NCI-H82 treated with DMSO at 0.1 percent for 48 hours (cell line): ENCODE data around the gene RANBP3.
A peak's percentile ranks its signal among the peaks of the same experiment; 100 is the strongest.
"Not testable (repeated sequence)": the region's sequence is repeated elsewhere in the genome, so short reads cannot be mapped to it uniquely, and the experiment has no call there.

Experiments
- DNase-seq: peaks from one replicate; lab custom pipeline; 2025; ENCODE audit not compliant: unreplicated experiment; lab: John Stamatoyannopoulos, UW

Gene RANBP3

GRCh38 chr19:5977785-5978605 lies at the start of gene RANBP3:
RANBP3 (minus strand) TSS chr19:5978140; CDS start chr19:5978082, 58 bp downstream.
- peak; percentile 95 for DNase-seq

- no peak for DNase-seq
Observed at GRCh38 chr19:6026390-6027227, 48.7 kb upstream of the RANBP3 start.

DNA sequence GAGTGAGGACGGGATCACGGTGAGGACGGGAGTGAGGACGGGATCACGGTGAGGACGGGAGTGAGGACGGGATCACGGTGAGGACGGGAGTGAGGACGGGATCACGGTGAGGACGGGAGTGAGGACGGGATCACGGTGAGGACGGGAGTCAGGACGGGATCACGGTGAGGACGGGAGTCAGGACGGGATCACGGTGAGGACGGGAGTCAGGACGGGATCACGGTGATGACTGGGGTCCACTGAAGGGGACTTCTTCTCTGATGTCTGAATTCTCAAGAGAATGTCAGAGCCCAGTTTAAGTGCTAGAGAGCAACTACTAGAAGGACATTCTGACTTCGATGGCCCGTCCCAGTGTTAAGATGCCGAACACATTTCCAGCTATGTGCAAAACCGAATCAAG lies 46.8 kb upstream of the RANBP3 start:
- not testable (repeated sequence) for DNase-seq

DNA sequence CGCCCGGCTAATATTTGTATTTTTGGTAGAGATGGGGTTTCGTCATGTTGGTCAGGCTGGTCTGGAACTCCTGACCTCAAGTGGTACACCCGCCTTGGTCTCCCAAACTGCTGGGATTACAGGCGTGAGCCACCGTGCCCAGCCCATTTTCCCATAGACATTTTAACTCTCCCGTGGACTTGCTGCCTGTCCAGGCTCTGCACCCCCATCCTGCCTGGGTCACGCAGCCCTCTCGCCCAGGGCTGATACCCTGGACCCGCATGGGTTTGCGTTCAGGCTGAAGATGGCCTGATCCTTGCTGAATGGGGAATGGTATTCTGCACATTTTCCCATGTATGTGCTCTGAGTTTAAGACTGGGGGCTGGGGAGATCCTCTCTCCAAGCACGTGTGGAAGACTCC lies 46.0 kb upstream of the RANBP3 start:
- no peak for DNase-seq

- no peak for DNase-seq
Observed at GRCh38 chr19:6023085-6023682, 45.2 kb upstream of the RANBP3 start.

DNA sequence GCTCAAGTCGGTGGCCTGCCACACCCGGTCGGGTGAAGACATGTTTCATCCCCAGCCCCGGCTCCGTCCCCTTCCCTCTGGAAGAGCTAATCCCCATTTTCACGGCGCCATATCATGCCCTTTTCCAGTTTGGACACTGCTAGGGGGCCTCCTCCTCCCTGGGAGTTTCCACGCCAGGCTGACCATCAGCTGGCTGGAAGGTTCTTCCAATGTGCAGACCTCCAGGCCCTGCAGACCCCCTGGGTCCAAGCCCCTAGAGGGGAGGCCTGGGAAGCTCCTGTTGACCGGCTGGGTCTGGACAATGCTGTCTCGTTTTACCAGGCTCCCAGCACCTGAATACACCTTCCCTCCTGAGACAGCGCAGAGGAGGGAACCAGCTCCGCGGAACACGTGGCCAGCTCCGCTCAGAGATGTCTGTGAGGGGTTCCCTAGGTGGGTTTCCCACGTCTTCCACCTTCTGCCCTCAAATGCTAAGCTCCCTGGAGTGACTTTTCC lies 44.7 kb upstream of the RANBP3 start:
- DNase-seq = no peak

DNA sequence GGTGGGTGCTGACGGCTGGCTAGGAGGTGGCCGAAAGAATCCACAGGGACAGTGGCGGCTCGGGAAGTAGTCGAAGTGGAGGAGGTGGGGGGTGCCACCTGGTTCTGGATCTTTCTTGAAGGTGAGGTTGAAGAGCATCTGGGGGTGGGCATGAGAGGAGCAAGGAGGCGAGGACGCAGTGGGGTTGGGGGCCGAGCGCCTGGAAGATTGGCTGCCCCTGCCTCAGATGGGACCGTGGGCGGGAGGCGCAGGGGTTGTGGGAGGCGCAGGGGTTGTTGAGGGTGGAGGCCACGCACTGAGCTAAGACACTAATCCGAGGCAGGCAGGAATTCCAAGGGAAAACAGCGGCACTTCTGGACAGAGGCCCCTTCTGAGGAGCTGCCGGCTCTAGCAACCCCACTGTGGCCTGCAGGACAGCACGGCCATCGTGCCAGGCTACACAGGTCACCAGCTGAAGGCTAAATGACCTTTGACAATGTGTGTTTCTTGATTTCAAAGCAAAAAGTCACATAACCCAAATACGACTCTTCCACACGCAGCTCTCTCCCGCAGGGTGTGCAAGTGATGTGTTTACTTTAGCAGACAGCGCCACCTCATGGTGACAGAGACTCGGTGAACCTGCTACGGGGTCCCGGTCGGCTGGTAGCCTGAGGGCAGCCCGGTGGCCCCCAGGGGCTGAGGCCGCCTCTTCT lies 44.1 kb upstream of the RANBP3 start:
- DNase-seq = peak; percentile 9

DNA sequence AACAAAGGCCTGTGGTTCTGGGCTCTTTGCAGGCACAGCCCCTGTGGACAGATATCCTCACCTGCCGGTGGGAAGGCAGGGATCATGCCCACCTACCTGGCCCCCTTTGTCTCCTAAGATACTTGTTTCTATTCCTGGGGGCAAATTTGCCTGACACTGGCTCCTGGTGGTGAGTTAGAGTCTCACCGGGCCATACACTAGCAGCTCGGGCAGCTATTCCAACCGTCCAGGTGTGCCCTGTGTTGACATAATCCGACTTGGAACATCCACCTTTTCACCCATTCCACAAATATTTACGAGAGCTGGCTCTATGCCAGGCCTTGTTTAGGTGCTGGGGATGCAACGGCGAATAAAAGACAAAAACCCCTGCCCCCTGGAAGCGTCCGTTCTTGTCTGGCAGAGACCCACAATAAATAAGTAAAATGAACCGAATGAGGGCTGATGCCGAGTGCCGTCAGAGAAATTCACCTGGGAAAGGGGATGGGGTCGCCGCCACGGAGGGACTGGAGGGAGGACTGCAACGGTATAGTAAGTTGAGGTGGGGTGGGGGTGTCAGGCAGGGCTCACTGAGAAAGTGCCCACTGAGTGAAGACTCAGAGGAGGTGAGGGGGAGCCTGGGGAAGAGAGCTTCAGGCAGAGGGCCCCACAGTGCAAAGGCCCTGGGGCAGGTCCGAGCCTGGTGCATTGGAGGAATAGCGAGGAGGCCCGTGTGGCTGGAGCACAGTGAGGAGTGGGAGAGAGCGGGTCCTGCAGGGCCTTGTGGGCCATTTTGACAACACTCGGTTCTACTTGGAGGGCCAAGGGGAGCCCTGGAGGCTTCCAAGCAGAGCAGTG lies 43.2 kb upstream of the RANBP3 start:
- no peak for DNase-seq

GRCh38 chr19:6020166-6020882 lies 42.4 kb upstream of the RANBP3 start:
- no peak for DNase-seq

DNA sequence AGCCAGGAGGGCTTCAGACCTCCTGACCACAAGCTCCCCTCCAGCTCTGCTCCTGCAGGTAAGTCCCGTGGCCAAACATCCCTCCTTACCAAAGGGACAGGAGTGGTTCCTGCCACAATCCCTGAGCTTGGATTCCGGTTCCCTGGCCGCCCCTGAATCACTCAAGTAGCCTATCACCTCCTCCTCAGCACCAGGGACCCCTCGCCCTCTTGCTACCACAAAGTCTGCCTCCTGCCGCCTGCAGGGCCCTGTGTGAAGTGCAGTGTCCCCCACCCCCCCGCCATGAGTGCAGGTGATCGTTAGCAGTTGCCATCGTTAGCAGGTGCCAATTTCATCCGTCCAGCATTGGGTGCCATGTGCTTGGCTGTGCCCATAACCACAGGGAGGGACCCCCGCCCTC lies 40.8 kb upstream of the RANBP3 start:
- no peak for DNase-seq

DNA sequence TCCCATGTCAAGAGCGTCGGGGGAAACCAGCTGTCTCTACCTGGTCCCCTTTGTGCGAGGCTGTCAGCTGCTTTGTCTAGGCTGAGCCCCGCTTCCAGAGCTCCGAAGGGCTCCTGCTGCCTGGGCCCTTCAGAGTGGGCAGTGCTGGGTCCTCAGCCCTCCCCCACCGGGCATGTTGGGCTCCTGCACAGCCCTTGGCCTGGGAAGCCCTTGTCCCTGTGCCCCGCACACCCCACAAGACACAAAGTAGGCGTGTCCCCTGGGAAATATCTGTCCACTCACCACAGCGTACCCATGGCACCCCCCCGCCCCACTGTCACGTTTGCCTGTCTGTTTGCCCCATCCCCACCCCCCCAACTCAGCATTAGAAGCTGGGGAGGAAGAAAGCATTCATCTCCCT lies 39.6 kb upstream of the RANBP3 start:
- no peak for DNase-seq

DNA sequence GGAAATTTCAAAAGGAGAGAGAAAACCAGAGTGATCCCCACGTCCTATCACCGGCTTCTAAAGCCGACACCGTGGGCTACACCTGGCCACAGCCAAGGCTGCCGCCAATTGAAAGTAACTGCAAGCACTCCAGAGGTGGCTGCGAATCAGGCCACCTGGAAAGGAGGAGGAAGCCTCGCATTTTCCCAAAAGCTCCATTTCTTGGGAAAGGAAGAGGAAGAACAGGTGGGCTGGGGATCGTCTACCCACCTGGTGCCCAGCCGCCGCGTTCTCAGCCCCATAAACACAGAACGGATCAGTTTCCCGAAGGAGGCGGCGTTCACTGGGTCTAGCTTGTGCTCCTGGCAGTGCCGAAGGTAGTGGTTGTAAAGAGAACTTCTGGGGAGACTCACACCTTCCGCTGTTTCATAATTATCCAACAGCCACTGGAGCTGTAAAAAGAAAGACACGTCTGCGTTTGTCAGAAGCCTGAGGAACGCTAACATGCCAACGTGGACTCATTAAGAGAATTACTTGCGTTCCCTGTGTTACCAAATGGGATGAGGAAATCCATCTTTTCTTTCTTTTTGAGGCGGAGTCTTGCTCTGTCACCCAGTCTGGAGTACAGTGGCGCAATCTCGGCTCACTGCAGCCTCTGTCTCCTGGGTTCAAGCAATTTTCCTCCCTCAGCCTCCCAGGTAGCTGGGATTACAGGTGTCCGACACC lies 38.1 kb upstream of the RANBP3 start:
- no peak for DNase-seq

DNA sequence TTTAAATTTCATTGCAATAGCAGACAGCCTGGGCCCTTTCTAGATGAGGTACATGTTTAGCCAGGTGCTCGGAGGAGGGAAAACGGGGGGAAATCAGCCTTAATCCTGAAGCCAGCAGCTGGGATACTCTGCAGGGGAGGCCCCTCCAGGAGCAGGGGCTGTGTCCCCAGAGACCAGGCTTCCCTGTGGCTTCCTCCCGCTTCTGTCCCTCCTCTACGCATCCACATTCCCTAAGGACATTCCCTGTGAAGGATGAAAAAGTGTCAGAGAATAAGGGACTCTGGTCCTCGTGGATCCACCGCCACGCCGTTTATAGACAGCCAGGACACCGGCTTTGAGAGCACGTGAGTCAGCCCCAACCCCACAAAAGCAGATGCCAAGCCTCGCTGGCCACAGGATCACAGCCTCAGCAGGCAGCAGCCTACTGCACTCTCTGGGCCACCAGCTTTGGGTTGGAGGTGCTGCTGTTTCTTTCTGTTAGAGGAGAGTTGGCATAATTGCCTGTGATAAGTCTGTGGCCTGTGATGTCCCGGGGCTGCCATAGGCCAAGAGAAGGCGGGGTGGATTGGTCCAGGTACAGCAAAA lies 36.7 kb upstream of the RANBP3 start:
- DNase-seq = no peak

- DNase-seq = no peak
Observed at GRCh38 chr19:6012426-6013170, 34.7 kb upstream of the RANBP3 start.

GRCh38 chr19:6011794-6012193 lies 33.9 kb upstream of the RANBP3 start:
- DNase-seq = no peak

GRCh38 chr19:6011206-6011605 lies 33.3 kb upstream of the RANBP3 start:
- no peak for DNase-seq

- no peak for DNase-seq
Observed at GRCh38 chr19:6010107-6010506, 32.2 kb upstream of the RANBP3 start.

- no peak for DNase-seq
Observed at GRCh38 chr19:6007866-6008265, 29.9 kb upstream of the RANBP3 start.
